Measurements from ENCODE around the gene BSN.

DNA sequence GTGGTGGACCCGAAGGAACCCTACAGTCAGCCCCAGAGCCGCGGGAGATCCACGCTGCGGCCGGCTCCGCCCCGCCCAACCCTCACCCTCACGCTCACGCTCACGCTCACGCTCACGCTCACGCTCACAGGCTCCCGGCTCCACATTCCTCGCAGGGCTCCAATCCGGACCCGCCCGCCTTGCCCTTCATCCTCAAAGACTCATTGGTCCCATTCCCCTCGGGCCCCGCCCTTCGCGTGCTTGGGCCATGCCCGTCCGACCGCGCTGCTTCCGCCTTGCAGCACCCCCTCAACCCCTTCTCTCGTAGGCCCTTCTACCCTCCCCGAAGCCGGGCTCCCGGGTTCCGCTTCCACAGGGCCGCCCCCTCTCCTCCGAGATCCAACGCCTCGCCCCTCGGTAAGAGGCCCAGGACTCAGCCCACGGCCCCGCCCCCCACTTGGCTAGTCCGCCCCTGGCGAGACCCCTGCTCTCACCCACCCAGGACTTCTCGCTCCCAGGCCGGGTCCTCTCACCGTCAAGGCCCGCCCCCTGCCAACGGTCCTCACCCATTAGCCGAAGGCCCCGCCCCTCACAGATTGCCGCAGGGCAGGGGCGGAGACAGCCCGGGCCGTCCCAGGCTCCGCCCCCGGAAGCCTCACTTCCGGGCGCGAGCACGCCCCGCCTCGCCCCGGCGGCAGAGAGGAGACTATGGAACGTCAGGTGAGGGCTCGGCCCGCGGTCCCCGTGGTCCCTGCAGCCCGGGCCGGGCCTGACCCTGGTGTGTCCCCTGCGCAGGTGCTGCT is 119.6 kb downstream of the BSN start, which contains the start of gene APEH:
- TF ChIP-seq POLR2A (IDR thresholded peaks at IDR 0.05) (peak in 1 of 2 donors; percentile 62), EP300 (IDR thresholded peaks at IDR 0.05) (peak; percentile 46 to 79)
- TF ChIP-seq, protein P1, sequence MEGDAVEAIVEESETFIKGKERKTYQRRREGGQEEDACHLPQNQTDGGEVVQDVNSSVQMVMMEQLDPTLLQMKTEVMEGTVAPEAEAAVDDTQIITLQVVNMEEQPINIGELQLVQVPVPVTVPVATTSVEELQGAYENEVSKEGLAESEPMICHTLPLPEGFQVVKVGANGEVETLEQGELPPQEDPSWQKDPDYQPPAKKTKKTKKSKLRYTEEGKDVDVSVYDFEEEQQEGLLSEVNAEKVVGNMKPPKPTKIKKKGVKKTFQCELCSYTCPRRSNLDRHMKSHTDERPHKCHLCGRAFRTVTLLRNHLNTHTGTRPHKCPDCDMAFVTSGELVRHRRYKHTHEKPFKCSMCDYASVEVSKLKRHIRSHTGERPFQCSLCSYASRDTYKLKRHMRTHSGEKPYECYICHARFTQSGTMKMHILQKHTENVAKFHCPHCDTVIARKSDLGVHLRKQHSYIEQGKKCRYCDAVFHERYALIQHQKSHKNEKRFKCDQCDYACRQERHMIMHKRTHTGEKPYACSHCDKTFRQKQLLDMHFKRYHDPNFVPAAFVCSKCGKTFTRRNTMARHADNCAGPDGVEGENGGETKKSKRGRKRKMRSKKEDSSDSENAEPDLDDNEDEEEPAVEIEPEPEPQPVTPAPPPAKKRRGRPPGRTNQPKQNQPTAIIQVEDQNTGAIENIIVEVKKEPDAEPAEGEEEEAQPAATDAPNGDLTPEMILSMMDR (IDR thresholded peaks at IDR 0.05), result peak in 1 of 5 experiments; percentile 13
